GM23248 (cell line): ENCODE data around the gene SGO1. TPM values are rescaled to one million over a fixed set of nuclear protein-coding genes. Genes with fewer than 3 reads are reported as not detected.
A peak's percentile ranks its signal among the peaks of the same experiment; 100 is the strongest.

Experiments used
- DNase-seq: peaks from one replicate; pipeline ENCODE4 v3.0.0-alpha.2; 2015
- H2AFZ ChIP-seq: fragments of 200-600 bp; sonication (generic); 2 replicates; pipeline ENCODE4 v1.6.1; 2016; ENCODE audit warnings: antibody characterized with exemption
- H3F3A ChIP-seq: fragments of 200-600 bp; sonication (generic); 2 replicates; pipeline ENCODE4 v1.6.1; 2016; ENCODE audit warnings: mild to moderate bottlenecking, antibody characterized with exemption, mixed run types; ENCODE audit not compliant: insufficient read depth
- H3K27ac ChIP-seq: fragments of 200-600 bp; sonication (generic); 2 replicates; pipeline ENCODE4 v1.5.1; 2016; ENCODE audit warnings: mild to moderate bottlenecking
- H3K27me3 ChIP-seq: fragments of 200-600 bp; sonication (generic); replicated peaks from 2 replicates; pipeline ENCODE4 v1.6.1; 2016; ENCODE audit warnings: mild to moderate bottlenecking; ENCODE audit not compliant: insufficient read depth
- H3K36me3 ChIP-seq: fragments of 200-600 bp; sonication (generic); 2 replicates; pipeline ENCODE4 v1.6.1; 2016; ENCODE audit warnings: low read depth, mild to moderate bottlenecking
- H3K4me1 ChIP-seq: fragments of 200-600 bp; sonication (generic); 2 replicates; pipeline ENCODE4 v1.6.1; 2016; ENCODE audit warnings: mild to moderate bottlenecking; ENCODE audit not compliant: insufficient read depth
- H3K4me2 ChIP-seq: fragments of 200-600 bp; sonication (generic); one replicate; pipeline ENCODE4 v1.6.1; 2016; ENCODE audit warnings: mild to moderate bottlenecking; ENCODE audit not compliant: unreplicated experiment
- H3K4me3 ChIP-seq: fragments of 200-600 bp; sonication (generic); 2 replicates; pipeline ENCODE4 v1.5.1; 2016; ENCODE audit warnings: mild to moderate bottlenecking
- H3K79me2 ChIP-seq: fragments of 200-600 bp; sonication (generic); 2 replicates; pipeline ENCODE4 v1.6.1; 2016; ENCODE audit warnings: mild to moderate bottlenecking; ENCODE audit not compliant: insufficient read depth
- H3K9ac ChIP-seq: fragments of 200-600 bp; sonication (generic); 2 replicates; pipeline ENCODE4 v1.6.1; 2016; ENCODE audit warnings: mild to moderate bottlenecking
- H3K9me2 ChIP-seq: fragments of 200-600 bp; sonication (generic); 2 replicates; pipeline ENCODE4 v1.6.1; 2016; ENCODE audit warnings: mixed run types, mild to moderate bottlenecking, moderate library complexity; ENCODE audit not compliant: insufficient read depth
- H3K9me3 ChIP-seq: fragments of 200-600 bp; sonication (generic); one replicate; pipeline ENCODE4 v1.6.1; 2017; ENCODE audit warnings: low read depth
- H4K20me1 ChIP-seq: fragments of 200-600 bp; sonication (generic); 2 replicates; pipeline ENCODE4 v1.6.0; 2016; ENCODE audit not compliant: insufficient read depth
- EZH2 ChIP-seq: fragments of 200-600 bp; sonication (generic); IDR thresholded peaks from 2 replicates; pipeline ENCODE4 v1.6.1; 2018; ENCODE audit warnings: antibody characterized with exemption, mild to moderate bottlenecking; ENCODE audit not compliant: insufficient read depth, poor library complexity, severe bottlenecking
- EZH2phosphoT487 ChIP-seq: fragments of 200-600 bp; sonication (generic); IDR thresholded peaks from 2 replicates; pipeline ENCODE4 v1.6.1; 2018; ENCODE audit warnings: antibody characterized with exemption, moderate library complexity, mild to moderate bottlenecking, low read depth; ENCODE audit not compliant: insufficient read depth
- WGBS, 2 experiments: methylation state at CpG; one replicate each; pipeline ENCODE4 v1.1.6; 2015 to 2017; ENCODE audit warnings: low lambda C conversion rate in 2 of 2, low coverage in 1 of 2; ENCODE audit errors: missing lambda C conversion rate in 2 of 2; 5-methylcytosine and 5-hydroxymethylcytosine counted together
- in situ Hi-C: fragments of 300-500 bp; cut with MboI; formaldehyde crosslinking; loops from 2 replicates; pipeline ENCODE4 v1.15.0; 2020
- polyA plus RNA-seq: library from polyadenylated mRNA; unstranded; fragments of >200 nt; fragmentation: Nextera tagmentation; extraction: Ambion mirVana; gene quantifications from 2 replicates; pipeline ENCODE4 v1.2.1, GENCODE V29; 2016
- total RNA-seq: library from RNA; depleted of rRNA; stranded (reverse); fragments of >200 nt; shearing (Covaris generic); gene quantifications from 2 replicates; pipeline ENCODE4 v1.2.3, GENCODE V29; 2014

SGO1 gene
- total and polyA plus RNA-seq, 2 experiments from 2014 or later: 5.7 to 6.6 TPM

GRCh38 chr3:20128358-20128757 is 57.6 kb downstream of the SGO1 start:
- H3K79me2 ChIP-seq: no peaks in the 10 kb centered on the region

GRCh38 chr3:20125897-20126296 is 60.1 kb downstream of the SGO1 start:
- peak; percentile 25 for DNase-seq
- H3K36me3 ChIP-seq: no peaks in the 10 kb centered on the region
- peak overlapping the region; percentile 52 for H2AFZ ChIP-seq
- H3K79me2 ChIP-seq: no peaks in the 10 kb centered on the region
- H3F3A ChIP-seq: no peaks in the 10 kb centered on the region
- H3K4me3 ChIP-seq: peak overlapping the region; percentile 46
- H3K9me3 ChIP-seq: no peaks in the 10 kb centered on the region
- H3K4me2 ChIP-seq: peak overlapping the region; percentile 74
- no peak overlapping the region for H3K27ac ChIP-seq
- no peak for TF ChIP-seq EZH2
- TF ChIP-seq EZH2phosphoT487: no peak
- H3K9ac ChIP-seq: 0 out of 2 replicates have a peak overlapping the region, but pooled peaks have one; percentile 9
- no peaks in the 10 kb centered on the region for H3K27me3 ChIP-seq
- H3K9me2 ChIP-seq: no peaks in the 10 kb centered on the region
- no peaks in the 10 kb centered on the region for H4K20me1 ChIP-seq
- WGBS, 2 experiments: 14 to 17% methylated on average over 10 of the region's 10 CpGs
- H3K4me1 ChIP-seq: 0 out of 2 replicates have a peak, but pooled peaks cover 5% of the 10 kb centered on the region
- in situ Hi-C loops: no loop called here

More at GRCh38 chr3:20128358-20128757, 57.6 kb downstream of the SGO1 start:
- H3K9me2 ChIP-seq: no peaks in the 10 kb centered on the region
- H3K4me3 ChIP-seq: no peak overlapping the region
- no peak for TF ChIP-seq EZH2
- TF ChIP-seq EZH2phosphoT487: no peak
- no peak overlapping the region for H3K9ac ChIP-seq
- 98 to 100% methylated on average over 2 of the region's 2 CpGs for WGBS, 2 experiments
- DNase-seq: no peak
- no peak overlapping the region for H2AFZ ChIP-seq
- H4K20me1 ChIP-seq: no peaks in the 10 kb centered on the region
- H3K27ac ChIP-seq: no peak overlapping the region
- in situ Hi-C loops: no loop called here
- no peaks in the 10 kb centered on the region for H3K9me3 ChIP-seq
- no peak overlapping the region for H3K4me2 ChIP-seq
- no peaks in the 10 kb centered on the region for H3F3A ChIP-seq
- H3K27me3 ChIP-seq: no peaks in the 10 kb centered on the region
- 0 out of 2 replicates have a peak, but pooled peaks cover 5% of the 10 kb centered on the region for H3K4me1 ChIP-seq
- H3K36me3 ChIP-seq: no peaks in the 10 kb centered on the region

- H4K20me1 ChIP-seq: no peaks in the 10 kb centered on the region
- H3K27ac ChIP-seq: no peak overlapping the region
Measured at GRCh38 chr3:20125289-20125688, 60.7 kb downstream of the SGO1 start.

GRCh38 chr3:20123131-20123652 is 62.8 kb downstream of the SGO1 start:
- Histone ChIP-seq H3K4me1 (0 out of 2 replicates have a peak, but pooled peaks cover 5% of the 10 kb centered on the region), H3K27me3 (no peaks in the 10 kb centered on the region), H3K9ac (no peak overlapping the region), H3K79me2 (no peaks in the 10 kb centered on the region), H3K4me2 (no peak overlapping the region), H3K4me3 (no peak overlapping the region), H3K27ac (no peak overlapping the region), H3F3A (no peaks in the 10 kb centered on the region), H3K36me3 (no peaks in the 10 kb centered on the region), H3K9me2 (no peaks in the 10 kb centered on the region), H3K9me3 (no peaks in the 10 kb centered on the region), H2AFZ (no peak overlapping the region), H4K20me1 (no peaks in the 10 kb centered on the region)
- DNase-seq: peak; percentile 5
- WGBS, 2 experiments: 75 to 78% methylated on average over 2 of the region's 2 CpGs
- in situ Hi-C loops: no loop called here
- TF ChIP-seq EZH2 (no peak), EZH2phosphoT487 (no peak)

More at GRCh38 chr3:20125289-20125688, 60.7 kb downstream of the SGO1 start:
- Histone ChIP-seq H2AFZ (peak overlapping the region; percentile 52), H3K4me2 (no peak overlapping the region), H3K4me1 (0 out of 2 replicates have a peak, but pooled peaks cover 5% of the 10 kb centered on the region), H3K79me2 (no peaks in the 10 kb centered on the region), H3K4me3 (no peak overlapping the region), H3F3A (no peaks in the 10 kb centered on the region), H3K9ac (no peak overlapping the region), H3K36me3 (no peaks in the 10 kb centered on the region), H3K9me2 (no peaks in the 10 kb centered on the region), H3K9me3 (no peaks in the 10 kb centered on the region), H3K27me3 (no peaks in the 10 kb centered on the region)
- DNase-seq: no peak
- in situ Hi-C loops: no loop called here
- WGBS, 2 experiments: 23 to 68% methylated on average over 2 to 4 of the region's 4 CpGs
- no peak for TF ChIP-seq EZH2phosphoT487
- TF ChIP-seq EZH2: no peak
